Mesenchymal stem cell (in vitro differentiated cells and primary cell): Measurements from ENCODE around the gene LNP1.

ENCODE experiments used
- DNase-seq: peaks from one replicate; pipeline ENCODE4 v3.0.0-alpha.2; 2013
- H2AFZ ChIP-seq: one replicate; pipeline ENCODE4 v1.6.1; 2013; ENCODE audit warnings: low read depth, mild to moderate bottlenecking, control low read depth, inconsistent platforms, low read length, moderate library complexity
- H2AK5ac ChIP-seq: 2 replicates; pipeline ENCODE4 v1.6.1; 2013; ENCODE audit warnings: low read length, moderate library complexity, mild to moderate bottlenecking, inconsistent platforms; ENCODE audit not compliant: severe bottlenecking
- H2BK120ac ChIP-seq: one replicate; pipeline ENCODE4 v1.6.1; 2013; ENCODE audit warnings: low read depth, mild to moderate bottlenecking, inconsistent platforms, low read length, moderate library complexity
- H2BK12ac ChIP-seq, 2 experiments: one replicate each; pipeline ENCODE4 v1.6.1; 2013; ENCODE audit warnings: inconsistent platforms in 2 of 2, low read length in 2 of 2, mild to moderate bottlenecking in 2 of 2, moderate library complexity in 2 of 2, control low read depth in 1 of 2
- H2BK15ac ChIP-seq: one replicate; pipeline ENCODE4 v1.6.1; 2013; ENCODE audit warnings: mild to moderate bottlenecking, low read depth, inconsistent platforms; ENCODE audit not compliant: poor library complexity, severe bottlenecking
- H2BK5ac ChIP-seq: 2 replicates; pipeline ENCODE4 v1.6.1; 2013; ENCODE audit warnings: low read depth, mild to moderate bottlenecking, low read length, control low read depth, inconsistent platforms; ENCODE audit not compliant: poor library complexity, severe bottlenecking
- H3K14ac ChIP-seq, 2 experiments: one replicate each; pipeline ENCODE4 v1.6.1; 2013; ENCODE audit warnings: inconsistent platforms in 2 of 2, low read length in 2 of 2, control low read depth in 1 of 2, mild to moderate bottlenecking in 1 of 2, moderate library complexity in 1 of 2
- H3K18ac ChIP-seq, 2 experiments: one replicate each; pipeline ENCODE4 v1.6.1; 2013; ENCODE audit warnings: inconsistent platforms in 2 of 2, low read length in 2 of 2, control low read depth in 1 of 2, low read depth in 1 of 2, mild to moderate bottlenecking in 1 of 2
- H3K23ac ChIP-seq, 2 experiments: one replicate each; pipeline ENCODE4 v1.6.1; 2013; ENCODE audit warnings: inconsistent platforms in 2 of 2, low read length in 2 of 2, mild to moderate bottlenecking in 2 of 2, moderate library complexity in 2 of 2, control low read depth in 1 of 2
- H3K27ac ChIP-seq: 2 replicates; pipeline ENCODE4 v1.5.1; 2013; ENCODE audit warnings: mild to moderate bottlenecking, moderate library complexity, low read length, control low read depth, inconsistent platforms; ENCODE audit not compliant: poor library complexity, severe bottlenecking
- H3K27me3 ChIP-seq, 2 experiments: 2 replicates each; pipeline versions ENCODE4 v1.6.1 to v1.7.0; 2013; ENCODE audit warnings: low read length in 2 of 2, mild to moderate bottlenecking in 2 of 2, moderate library complexity in 2 of 2, control low read depth in 1 of 2, inconsistent platforms in 1 of 2; ENCODE audit not compliant: control insufficient read depth in 1 of 2, insufficient read depth in 1 of 2
- H3K36me3 ChIP-seq, 2 experiments: 2 replicates each; pipeline versions ENCODE4 v1.6.1 to v1.7.0; 2013; ENCODE audit warnings: low read length in 2 of 2, control low read depth in 1 of 2, inconsistent platforms in 1 of 2, low read depth in 1 of 2, mild to moderate bottlenecking in 1 of 2; ENCODE audit not compliant: insufficient read depth in 2 of 2, control insufficient read depth in 1 of 2
- H3K4ac ChIP-seq, 2 experiments: one replicate each; pipeline ENCODE4 v1.6.1; 2013; ENCODE audit warnings: inconsistent platforms in 2 of 2, low read length in 2 of 2, mild to moderate bottlenecking in 2 of 2, moderate library complexity in 2 of 2, control low read depth in 1 of 2, low read depth in 1 of 2
- H3K4me1 ChIP-seq: 2 replicates; pipeline ENCODE4 v1.6.1; 2013; ENCODE audit warnings: low read depth, low read length, control low read depth; ENCODE audit not compliant: control insufficient read depth, insufficient read depth
- H3K4me2 ChIP-seq: 2 replicates; pipeline ENCODE4 v1.6.1; 2013; ENCODE audit warnings: low read length, mild to moderate bottlenecking, inconsistent platforms; ENCODE audit not compliant: poor library complexity, severe bottlenecking
- H3K4me3 ChIP-seq, 2 experiments: 2 replicates each; pipeline versions ENCODE4 v1.5.1 to v1.7.0; 2013; ENCODE audit warnings: low read length in 2 of 2, mild to moderate bottlenecking in 2 of 2, control low read depth in 1 of 2, low read depth in 1 of 2; ENCODE audit not compliant: insufficient read depth in 1 of 2
- H3K79me1 ChIP-seq: replicated peaks from 2 replicates; pipeline ENCODE4 v1.6.1; 2013; ENCODE audit warnings: mild to moderate bottlenecking, control low read depth, low read length, inconsistent platforms; ENCODE audit not compliant: poor library complexity, severe bottlenecking
- H3K9ac ChIP-seq: 2 replicates; pipeline ENCODE4 v1.7.0; 2013; ENCODE audit warnings: mild to moderate bottlenecking, low read length, moderate library complexity
- H3K9me3 ChIP-seq: 2 replicates; pipeline ENCODE4 v1.7.0; 2013; ENCODE audit warnings: mild to moderate bottlenecking, low read length; ENCODE audit not compliant: control insufficient read depth
- H4K8ac ChIP-seq: one replicate; pipeline ENCODE4 v1.6.1; 2013; ENCODE audit warnings: inconsistent platforms, mild to moderate bottlenecking, low read length, moderate library complexity
- H4K91ac ChIP-seq: one replicate; pipeline ENCODE4 v1.6.1; 2013; ENCODE audit warnings: mild to moderate bottlenecking, low read length, inconsistent platforms
- WGBS: methylation state at CpG from one replicate; pipeline ENCODE4 v1.1.7; 2013; ENCODE audit warnings: mixed read lengths; 5-methylcytosine and 5-hydroxymethylcytosine counted together

Gene LNP1

GRCh38 chr3:100427699-100428098 is 26.4 kb downstream of the LNP1 start:
- WGBS: 81% methylated on average over 2 of the region's 2 CpGs
- H2AK5ac ChIP-seq: no peak overlapping the region

GRCh38 chr3:100429187-100429716 is 27.9 kb downstream of the LNP1 start:
- Histone ChIP-seq H2BK12ac (no peak overlapping the region), H3K27ac (no peak overlapping the region), H4K8ac (no peak overlapping the region), H2AFZ (no peak overlapping the region), H3K9ac (no peak overlapping the region), H2BK5ac (no peak overlapping the region), H2AK5ac (no peak overlapping the region), H3K27me3 (no peaks in the 10 kb centered on the region), H3K4ac (no peak overlapping the region), H3K4me2 (no peak overlapping the region), H2BK120ac (no peak overlapping the region), H3K79me1 (no peaks in the 10 kb centered on the region), H2BK15ac (no peak overlapping the region), H3K36me3 (no peaks in the 10 kb centered on the region), H3K14ac (no peak overlapping the region), H3K4me3 (no peak overlapping the region), H4K91ac (no peak overlapping the region), H3K9me3 (no peaks in the 10 kb centered on the region), H3K18ac (no peak overlapping the region), H3K4me1 (no peaks in the 10 kb centered on the region), H3K23ac (peak overlapping the region in 1 of 2 experiments; percentile 93)
- 91% methylated on average over 2 of the region's 2 CpGs for WGBS
- no peak for DNase-seq

More at GRCh38 chr3:100427699-100428098, 26.4 kb downstream of the LNP1 start:
- Histone ChIP-seq H4K91ac (no peak overlapping the region), H3K36me3 (no peaks in the 10 kb centered on the region), H3K14ac (no peak overlapping the region), H4K8ac (no peak overlapping the region), H3K9me3 (no peaks in the 10 kb centered on the region), H3K9ac (no peak overlapping the region), H3K27me3 (no peaks in the 10 kb centered on the region), H2BK12ac (no peak overlapping the region), H3K23ac (no peak overlapping the region), H3K4me1 (no peaks in the 10 kb centered on the region), H3K79me1 (no peaks in the 10 kb centered on the region), H2BK15ac (no peak overlapping the region), H3K4me2 (no peak overlapping the region), H2BK5ac (no peak overlapping the region), H3K4ac (no peak overlapping the region), H2AFZ (no peak overlapping the region), H3K18ac (no peak overlapping the region), H2BK120ac (no peak overlapping the region), H3K27ac (no peak overlapping the region), H3K4me3 (no peak overlapping the region)
- DNase-seq: peak; percentile 16

- Histone ChIP-seq H3K4me1 (no peaks in the 10 kb centered on the region), H2BK5ac (no peak overlapping the region), H3K4me3 (no peak overlapping the region), H3K4me2 (no peak overlapping the region), H3K4ac (no peak overlapping the region), H3K14ac (no peak overlapping the region), H3K9ac (no peak overlapping the region), H2BK120ac (no peak overlapping the region), H4K8ac (no peak overlapping the region), H2AK5ac (no peak overlapping the region), H3K27me3 (no peaks in the 10 kb centered on the region), H3K79me1 (no peaks in the 10 kb centered on the region), H3K23ac (no peak overlapping the region), H2BK12ac (no peak overlapping the region), H3K9me3 (peaks cover 13% of the 10 kb centered on the region), H3K36me3 (no peaks in the 10 kb centered on the region), H2BK15ac (no peak overlapping the region), H3K18ac (no peak overlapping the region), H2AFZ (no peak overlapping the region), H4K91ac (no peak overlapping the region), H3K27ac (no peak overlapping the region)
- WGBS: 93% methylated on average over 2 of the region's 2 CpGs
- peak; percentile 4 for DNase-seq
Observed at GRCh38 chr3:100436951-100437350, 35.6 kb downstream of the LNP1 start.

- no peak overlapping the region for H3K4me2 ChIP-seq
- H2AK5ac ChIP-seq: no peak overlapping the region
- H3K36me3 ChIP-seq: no peaks in the 10 kb centered on the region
- no peaks in the 10 kb centered on the region for H3K79me1 ChIP-seq
- no peak overlapping the region for H2BK5ac ChIP-seq
- H3K27me3 ChIP-seq: no peaks in the 10 kb centered on the region
- no peak overlapping the region for H4K8ac ChIP-seq
- no peak overlapping the region for H3K9ac ChIP-seq
- no peak overlapping the region for H2AFZ ChIP-seq
- H3K4ac ChIP-seq: no peak overlapping the region
- H3K23ac ChIP-seq: no peak overlapping the region
- no peak overlapping the region for H2BK12ac ChIP-seq
- no peak overlapping the region for H2BK120ac ChIP-seq
- no peak for DNase-seq
- WGBS: 50% methylated on average over 1 of the region's 3 CpGs
- H2BK15ac ChIP-seq: no peak overlapping the region
- H3K14ac ChIP-seq: no peak overlapping the region
- no peak overlapping the region for H4K91ac ChIP-seq
- H3K4me1 ChIP-seq: no peaks in the 10 kb centered on the region
- H3K4me3 ChIP-seq: no peak overlapping the region
- no peak overlapping the region for H3K18ac ChIP-seq
- no peak overlapping the region for H3K27ac ChIP-seq
- H3K9me3 ChIP-seq: peaks cover 13% of the 10 kb centered on the region
Observed at GRCh38 chr3:100437721-100438622, 36.6 kb downstream of the LNP1 start.
